Tibial nerve (tissue), 4 donors: ENCODE measurements around the gene IL1A.

Experiments used
- EP300 ChIP-seq, 2 donors: sonication (generic); formaldehyde crosslinking; IDR thresholded peaks; one replicate each; pipeline ENCODE4 v1.6.1; 2017; ENCODE audit warnings: antibody characterized with exemption in 2 of 2, mild to moderate bottlenecking in 1 of 2
- POLR2A ChIP-seq, 2 donors: fragments of 450-650 bp; IDR thresholded peaks; one replicate each; pipeline ENCODE4 v1.6.1; 2017; ENCODE audit warnings: antibody characterized with exemption in 2 of 2, mild to moderate bottlenecking in 2 of 2, moderate library complexity in 2 of 2
- TF ChIP-seq, protein P1 (sequence below), 5 experiments: fragments of 200-600 bp in 3 of 5; fragments of 450-650 bp in 2 of 5; sonication (generic) in 3 of 5; IDR thresholded peaks; one replicate each; pipeline ENCODE4 v1.5.1; 2016 to 2019; ENCODE audit warnings: antibody characterized with exemption in 5 of 5, mild to moderate bottlenecking in 3 of 5, moderate library complexity in 2 of 5

DNA sequence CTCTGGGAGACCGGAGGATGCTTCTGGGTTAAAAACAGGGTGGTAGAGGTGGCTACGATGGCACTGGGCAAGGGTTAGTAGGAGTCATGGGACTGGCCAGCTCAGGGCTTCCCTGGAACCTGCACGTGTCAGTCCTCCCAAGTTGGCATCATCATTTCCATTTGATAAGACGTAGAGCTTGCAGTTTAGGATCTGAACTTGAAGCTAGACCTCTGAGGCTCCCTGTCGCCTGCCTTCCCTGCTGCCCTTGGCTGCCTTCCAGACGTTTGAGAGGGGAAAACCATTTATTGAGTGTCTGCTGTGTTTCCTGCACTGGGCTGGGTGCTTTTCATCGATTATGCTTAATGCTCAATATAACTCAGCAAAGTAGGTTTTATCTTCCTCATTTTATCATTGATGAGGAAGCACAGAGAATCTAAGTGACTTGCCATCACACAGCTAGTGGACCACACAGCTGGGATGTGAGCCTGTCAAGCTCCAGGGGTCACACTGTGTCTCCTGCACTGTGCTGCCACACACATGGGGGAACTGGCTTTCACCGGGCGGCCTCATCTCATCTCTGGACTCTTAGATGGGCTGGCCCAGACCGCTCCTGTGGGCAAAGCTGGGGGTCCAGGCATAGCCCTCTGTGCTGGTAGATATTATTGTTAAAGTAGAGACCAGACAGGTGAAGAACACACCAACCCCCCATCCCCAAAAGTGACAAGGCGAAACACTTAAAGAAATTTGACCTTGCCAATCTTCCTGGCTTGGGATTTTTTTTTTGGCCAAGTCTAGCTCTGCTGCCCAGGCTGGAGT, 55.7 kb downstream of the IL1A start:
- TF ChIP-seq, protein P1, sequence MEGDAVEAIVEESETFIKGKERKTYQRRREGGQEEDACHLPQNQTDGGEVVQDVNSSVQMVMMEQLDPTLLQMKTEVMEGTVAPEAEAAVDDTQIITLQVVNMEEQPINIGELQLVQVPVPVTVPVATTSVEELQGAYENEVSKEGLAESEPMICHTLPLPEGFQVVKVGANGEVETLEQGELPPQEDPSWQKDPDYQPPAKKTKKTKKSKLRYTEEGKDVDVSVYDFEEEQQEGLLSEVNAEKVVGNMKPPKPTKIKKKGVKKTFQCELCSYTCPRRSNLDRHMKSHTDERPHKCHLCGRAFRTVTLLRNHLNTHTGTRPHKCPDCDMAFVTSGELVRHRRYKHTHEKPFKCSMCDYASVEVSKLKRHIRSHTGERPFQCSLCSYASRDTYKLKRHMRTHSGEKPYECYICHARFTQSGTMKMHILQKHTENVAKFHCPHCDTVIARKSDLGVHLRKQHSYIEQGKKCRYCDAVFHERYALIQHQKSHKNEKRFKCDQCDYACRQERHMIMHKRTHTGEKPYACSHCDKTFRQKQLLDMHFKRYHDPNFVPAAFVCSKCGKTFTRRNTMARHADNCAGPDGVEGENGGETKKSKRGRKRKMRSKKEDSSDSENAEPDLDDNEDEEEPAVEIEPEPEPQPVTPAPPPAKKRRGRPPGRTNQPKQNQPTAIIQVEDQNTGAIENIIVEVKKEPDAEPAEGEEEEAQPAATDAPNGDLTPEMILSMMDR (IDR thresholded peaks at IDR 0.05), result no peak
- TF ChIP-seq POLR2A (IDR thresholded peaks at IDR 0.05), result no peak
- no peak for TF ChIP-seq EP300 (IDR thresholded peaks at IDR 0.05)
